KOPT-K1 (cell line): Measurements from ENCODE around the gene TNFRSF9.

Source experiments
- H3K27ac ChIP-seq: fragments of 200-600 bp; sonication (generic); 2 replicates; pipeline ENCODE4 v1.5.1; 2016; ENCODE audit warnings: antibody characterized with exemption, mild to moderate bottlenecking, low read depth, low read length; ENCODE audit not compliant: poor library complexity, severe bottlenecking
- H3K36me3 ChIP-seq: fragments of 200-600 bp; sonication (generic); 2 replicates; pipeline ENCODE4 v1.5.1; 2017; ENCODE audit warnings: antibody characterized with exemption, mild to moderate bottlenecking, low read length, moderate library complexity; ENCODE audit not compliant: insufficient read depth
- H3K9me3 ChIP-seq: fragments of 200-600 bp; sonication (generic); 2 replicates; pipeline ENCODE4 v1.5.1; 2017; ENCODE audit warnings: antibody characterized with exemption, low read length, mild to moderate bottlenecking; ENCODE audit not compliant: insufficient read depth, poor library complexity, severe bottlenecking

The TNFRSF9 gene

DNA sequence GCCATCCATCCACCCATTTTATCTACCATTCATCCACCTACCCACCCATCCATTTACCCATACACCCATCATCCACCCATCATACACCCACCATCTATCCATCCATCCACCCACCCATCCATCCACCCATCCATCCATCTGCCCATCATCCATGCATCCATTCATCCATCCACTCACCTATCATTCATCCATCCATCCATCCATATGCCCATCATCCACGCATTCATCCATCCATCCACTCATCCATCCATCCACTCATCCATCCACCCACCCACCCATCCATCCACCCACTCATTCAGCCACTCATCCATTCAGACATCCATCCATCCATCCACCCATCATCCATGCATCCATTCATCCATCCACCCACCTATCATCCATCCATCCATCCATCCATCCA is 55.9 kb downstream of the TNFRSF9 start:
- Histone ChIP-seq H3K9me3 (no peaks in the 10 kb centered on the region), H3K36me3 (no peaks in the 10 kb centered on the region), H3K27ac (no peak overlapping the region)

DNA sequence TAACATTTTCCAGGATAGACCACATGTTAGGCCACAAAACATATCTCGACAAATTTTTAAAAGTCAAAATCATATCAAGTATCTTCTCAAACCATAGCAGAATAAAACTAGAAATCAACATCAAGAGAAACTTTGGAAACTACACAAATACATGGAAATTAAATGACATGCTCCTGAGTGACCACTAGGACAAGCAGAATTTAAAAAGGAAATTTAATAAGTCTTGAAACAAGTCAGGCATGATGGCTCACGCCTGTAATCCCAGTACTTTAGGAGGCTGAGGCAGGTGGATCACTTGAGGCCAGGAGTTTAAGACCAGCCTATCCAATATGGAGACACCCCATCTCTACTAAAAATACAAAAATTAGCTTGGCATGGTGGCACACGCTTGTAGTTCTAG is 61.4 kb downstream of the TNFRSF9 start:
- Histone ChIP-seq H3K9me3 (peaks cover 6% of the 10 kb centered on the region), H3K36me3 (no peaks in the 10 kb centered on the region), H3K27ac (no peak overlapping the region)

DNA sequence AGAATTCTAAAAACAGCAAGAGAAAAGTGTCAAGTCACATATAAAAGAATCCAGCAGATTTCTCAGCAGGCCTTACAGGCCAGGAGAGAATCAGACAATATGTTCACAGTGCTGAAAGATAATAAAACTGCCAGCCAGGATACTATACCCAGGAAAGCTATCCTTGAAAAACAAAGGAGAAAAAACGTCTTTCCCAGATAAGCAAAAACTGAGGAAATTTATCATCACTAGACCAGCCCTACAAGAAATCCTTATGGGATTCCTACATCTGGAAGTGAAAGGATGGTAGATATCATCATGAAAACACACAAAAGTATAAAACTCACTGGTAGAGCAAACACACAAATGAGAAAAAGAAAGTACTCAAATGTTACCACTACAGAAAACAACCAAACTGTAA is 62.6 kb downstream of the TNFRSF9 start:
- Histone ChIP-seq H3K36me3 (no peaks in the 10 kb centered on the region), H3K9me3 (peaks cover 6% of the 10 kb centered on the region), H3K27ac (no peak overlapping the region)

DNA sequence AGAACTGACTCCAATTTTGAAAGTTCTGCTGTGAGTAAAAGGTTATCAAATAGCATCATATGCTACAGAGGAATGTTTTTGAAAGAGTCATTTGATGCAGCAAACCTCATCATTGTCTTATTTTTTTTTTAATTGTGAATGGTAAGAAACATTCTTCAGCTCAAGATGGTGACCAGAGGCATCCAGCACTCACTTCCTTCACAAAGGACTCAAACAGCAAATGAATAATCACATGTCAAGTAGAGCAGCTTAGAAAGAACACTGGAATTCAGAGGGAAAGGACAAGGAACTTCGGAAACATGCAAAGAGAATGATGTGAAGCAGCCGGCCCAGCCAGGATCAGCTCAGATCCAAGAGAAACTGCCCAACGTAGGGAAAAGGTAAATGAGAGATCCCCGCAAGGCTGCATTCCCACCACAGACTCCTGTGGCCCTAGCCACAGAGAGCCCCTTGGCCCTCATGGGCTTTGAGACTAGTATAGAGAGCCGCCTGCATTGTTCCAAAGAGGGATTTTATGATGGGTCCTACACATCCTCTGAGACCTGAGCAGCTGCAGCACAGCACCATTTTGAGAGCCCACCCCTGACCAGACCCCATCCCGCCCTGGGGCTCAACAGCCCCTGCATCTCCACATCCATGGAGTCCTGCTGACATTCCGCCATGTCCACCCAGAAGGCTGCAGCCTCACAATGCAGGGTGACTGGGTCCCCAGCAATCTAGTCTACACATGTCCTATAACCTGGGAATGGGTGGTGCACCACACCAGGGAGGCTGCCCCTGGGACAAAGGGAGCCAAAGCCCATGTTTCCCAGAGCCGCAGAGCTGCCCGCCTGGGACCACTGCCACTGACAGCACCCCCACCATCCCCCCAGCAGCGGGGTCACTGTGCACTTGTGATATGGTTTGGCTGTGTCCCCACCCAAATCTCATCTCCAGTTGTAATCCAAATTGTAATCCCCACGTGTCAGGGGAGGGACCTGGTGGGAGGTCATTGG is 66.5 kb downstream of the TNFRSF9 start:
- Histone ChIP-seq H3K27ac (no peak overlapping the region), H3K9me3 (peaks cover 6% of the 10 kb centered on the region), H3K36me3 (no peaks in the 10 kb centered on the region)

DNA sequence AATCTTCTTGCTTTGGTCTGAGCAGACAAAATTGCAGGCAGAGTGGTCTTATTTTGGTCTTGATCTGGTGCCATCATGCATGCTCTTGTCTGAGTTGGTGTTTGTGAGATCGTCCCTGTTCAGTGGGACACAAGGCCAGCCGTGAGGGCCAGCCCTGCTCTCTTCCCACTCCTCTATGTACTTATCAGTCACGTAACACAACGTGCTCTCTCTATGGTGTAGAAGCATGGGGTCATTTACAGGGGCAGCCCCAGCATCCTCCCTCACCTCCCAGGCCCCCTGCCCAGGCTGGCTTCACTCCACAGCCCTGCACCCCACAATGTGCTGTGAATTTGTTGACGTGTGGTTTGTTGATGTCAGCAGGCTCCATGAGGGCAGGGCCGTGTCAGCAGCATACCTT is 69.5 kb downstream of the TNFRSF9 start:
- H3K36me3 ChIP-seq, result no peaks in the 10 kb centered on the region
- no peaks in the 10 kb centered on the region for H3K9me3 ChIP-seq
- H3K27ac ChIP-seq, result no peak overlapping the region

DNA sequence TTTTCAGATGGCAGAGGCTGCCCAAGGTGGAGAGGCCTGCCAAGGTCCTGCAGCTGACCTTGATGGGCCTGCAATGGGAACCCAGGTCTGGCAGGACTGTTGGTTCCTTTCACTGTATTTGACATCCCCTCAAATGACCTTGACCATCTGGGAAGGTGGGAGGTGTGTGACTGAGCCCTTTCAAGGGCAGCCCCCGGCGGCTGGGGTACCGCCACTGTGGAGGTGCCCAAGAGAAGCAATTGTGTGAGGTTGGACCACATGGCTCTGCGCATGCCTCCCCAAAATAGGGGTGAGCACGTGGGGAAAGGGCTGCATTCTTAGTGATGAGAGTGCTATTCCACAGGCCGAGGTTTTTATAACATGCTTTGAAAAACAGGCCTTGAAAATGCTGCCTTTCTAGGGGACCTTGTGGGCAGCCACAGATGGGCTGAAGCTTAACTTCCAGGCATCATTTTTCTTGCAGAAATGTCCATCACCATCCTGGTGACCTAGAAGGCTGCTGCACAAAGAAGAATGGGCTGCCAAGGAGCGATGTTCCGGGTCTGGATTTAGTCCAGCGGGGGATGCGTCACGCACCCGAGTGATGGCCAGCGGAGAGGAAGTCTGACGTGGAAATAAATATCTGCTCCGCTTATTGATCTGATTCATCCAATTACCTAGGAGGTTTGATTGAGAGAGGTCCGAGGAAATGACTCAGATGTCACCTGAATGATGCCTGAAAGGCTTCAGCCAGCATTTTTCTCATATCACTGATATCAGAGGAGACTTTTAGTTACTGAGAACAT is 71.3 kb downstream of the TNFRSF9 start:
- no peaks in the 10 kb centered on the region for H3K36me3 ChIP-seq
- H3K9me3 ChIP-seq, result no peaks in the 10 kb centered on the region
- H3K27ac ChIP-seq, result no peak overlapping the region

DNA sequence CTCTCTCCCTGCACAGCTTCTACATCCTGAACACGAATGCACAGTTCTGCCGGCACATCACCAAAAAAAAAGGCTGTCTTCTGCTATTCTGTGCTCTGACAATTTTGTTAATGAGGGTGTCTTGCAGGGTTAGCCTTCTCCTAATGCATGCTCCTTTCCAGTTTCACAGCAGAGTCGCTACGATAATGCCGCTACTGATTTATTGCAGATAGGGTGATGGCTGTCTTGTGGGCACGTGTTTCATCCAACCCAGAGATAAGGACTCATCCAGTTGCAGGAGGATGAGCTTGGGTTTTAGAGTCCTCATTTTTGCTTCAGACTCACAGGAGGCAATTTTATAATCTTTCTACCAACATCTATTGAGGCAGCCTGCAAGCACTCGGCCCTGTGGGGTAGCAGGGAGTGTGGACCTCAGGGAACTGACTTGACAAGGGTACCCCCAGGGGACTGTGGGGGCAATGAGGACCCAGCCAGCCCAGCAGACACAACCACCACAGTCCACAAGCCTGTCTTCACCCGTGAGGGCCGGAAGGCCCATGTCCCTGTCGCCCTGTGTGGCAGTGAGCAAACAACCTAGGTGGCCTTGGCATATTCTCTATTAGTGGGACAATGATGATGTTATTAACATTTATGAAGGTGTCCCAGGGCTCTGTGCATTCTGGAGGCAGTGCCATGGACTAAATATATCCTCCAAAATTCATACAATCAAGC is 72.4 kb downstream of the TNFRSF9 start:
- Histone ChIP-seq H3K9me3 (no peaks in the 10 kb centered on the region), H3K27ac (no peak overlapping the region), H3K36me3 (no peaks in the 10 kb centered on the region)

DNA sequence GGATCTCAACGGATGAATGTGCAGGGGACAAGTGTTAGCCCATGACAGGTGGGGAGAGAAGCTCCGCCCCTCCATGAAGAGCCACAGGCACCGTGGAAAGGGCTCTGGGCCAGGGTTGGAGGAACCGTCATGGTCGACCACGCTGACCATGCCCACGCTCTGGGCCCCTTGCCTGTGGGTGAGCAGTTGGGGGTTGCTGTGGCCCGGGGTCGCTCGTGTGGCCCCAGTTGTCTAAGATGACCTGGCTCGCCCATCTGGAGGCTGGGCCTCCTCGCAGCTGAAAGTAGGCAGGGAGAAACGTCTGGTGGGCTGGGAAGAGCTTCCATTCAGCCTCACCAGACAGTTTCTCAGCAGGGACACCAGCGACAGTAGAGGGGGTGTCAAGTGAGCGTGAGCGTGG is 74.7 kb downstream of the TNFRSF9 start:
- Histone ChIP-seq H3K9me3 (no peaks in the 10 kb centered on the region), H3K27ac (no peak overlapping the region), H3K36me3 (no peaks in the 10 kb centered on the region)
